HCT116 (cell line): ENCODE results near the gene DENND10. TPM values are rescaled to one million over a fixed set of nuclear protein-coding genes. Genes with fewer than 3 reads are reported as not detected.

Source experiments
- ATAC-seq: fragments of 200-7000 bp; cut with Tn5 transposase; 2 replicates; pipeline ENCODE4 v1.9.1; 2020; ENCODE audit warnings: mild to moderate bottlenecking, moderate library complexity
- BruUV-seq: library from RNA; stranded (reverse); fragments of 400-500 nt; replicated peaks from 2 replicates; lab custom pipeline; 2021; lab: Mats Ljungman, UMichigan
- CTCF ChIA-PET: fragments of 300-600 bp; sonication (Branson Sonifier 250); formaldehyde crosslinking; loops from one replicate; lab custom pipeline; 2021; ENCODE audit warnings: antibody characterized with exemption; lab: Charles Lee
- POLR2A ChIA-PET: fragments of 300-600, 350-600 bp; sonication (Branson Sonifier 250); formaldehyde crosslinking; loops from one replicate; lab custom pipeline; 2021; ENCODE audit warnings: antibody characterized with exemption; lab: Charles Lee
- RAD21 ChIA-PET, 2 experiments: fragments of 300-600 bp; sonication (Branson Sonifier 250); formaldehyde crosslinking; loops; one replicate each; lab custom pipeline; 2023; ENCODE audit warnings: low total read pairs in 2 of 2; ENCODE audit not compliant: uncharacterized antibody in 2 of 2, unreplicated experiment in 2 of 2, low non-redundant PET in 1 of 2; lab: Charles Lee
- DNase-seq: peaks from one replicate; pipeline ENCODE4 v3.0.0-alpha.2; 2010; ENCODE audit warnings: low read depth, low spot score
- H2AFZ ChIP-seq: fragments of 200-600 bp; shearing (Covaris generic), sonication (generic); 2 replicates; pipeline ENCODE4 v1.6.1; 2017; ENCODE audit warnings: low read depth, mixed run types, mixed read lengths, antibody characterized with exemption, low read length; ENCODE audit not compliant: poor library complexity, severe bottlenecking
- H3K27ac ChIP-seq: 2 replicates; pipeline ENCODE4 v1.5.1; 2012; ENCODE audit warnings: low read depth, low read length
- H3K27me3 ChIP-seq: fragments of 200-600 bp; sonication (generic); 2 replicates; pipeline ENCODE4 v1.6.1; 2016; ENCODE audit warnings: mixed run types, low read length, mixed read lengths; ENCODE audit not compliant: insufficient read depth
- H3K36me3 ChIP-seq, 2 experiments: fragments of 200-500 bp in 1 of 2; fragments of 200-600 bp in 1 of 2; sonication (Bioruptor generic) in 1 of 2; sonication (generic) in 1 of 2; 2 replicates each; pipeline versions ENCODE4 v1.5.1 to v1.6.1; 2014 to 2016; ENCODE audit warnings: low read length in 2 of 2, inconsistent platforms in 1 of 2, mixed read lengths in 1 of 2, mixed run types in 1 of 2; ENCODE audit not compliant: insufficient read depth in 2 of 2, control insufficient read depth in 1 of 2
- H3K4me1 ChIP-seq, 2 experiments: fragments of 200-600 bp in 1 of 2; sonication (generic) in 1 of 2; 2 replicates each; pipeline versions ENCODE4 v1.5.1 to v1.6.1; 2012 to 2017; ENCODE audit warnings: low read length in 2 of 2, inconsistent platforms in 1 of 2, mild to moderate bottlenecking in 1 of 2, mixed read lengths in 1 of 2, mixed run types in 1 of 2, moderate library complexity in 1 of 2; ENCODE audit not compliant: insufficient read depth in 2 of 2, control insufficient read depth in 1 of 2
- H3K4me2 ChIP-seq: fragments of 200-600 bp; sonication (generic); 2 replicates; pipeline ENCODE4 v1.6.1; 2017; ENCODE audit warnings: mixed run types, low read length, mixed read lengths
- H3K4me3 ChIP-seq, 2 experiments: fragments of 200-600 bp in 1 of 2; sonication (generic) in 1 of 2; replicated peaks in 1 of 2; 2 replicates each; pipeline ENCODE4 v1.5.1; 2011 to 2016; ENCODE audit warnings: low read length in 2 of 2, control low read depth in 1 of 2, low read depth in 1 of 2, mild to moderate bottlenecking in 1 of 2, mixed read lengths in 1 of 2, mixed run types in 1 of 2
- H3K79me2 ChIP-seq: fragments of 200-600 bp; sonication (generic); 2 replicates; pipeline ENCODE4 v1.6.1; 2017; ENCODE audit warnings: mild to moderate bottlenecking, mixed run types, low read length, moderate library complexity, mixed read lengths; ENCODE audit not compliant: insufficient read depth
- H3K9ac ChIP-seq: fragments of 200-600 bp; sonication (generic); 2 replicates; pipeline ENCODE4 v1.6.1; 2016; ENCODE audit warnings: low read length, mixed read lengths
- H3K9me2 ChIP-seq: fragments of 200-600 bp; sonication (generic), shearing (Covaris generic); 2 replicates; pipeline ENCODE4 v1.6.1; 2017; ENCODE audit warnings: mixed run types, mild to moderate bottlenecking, moderate library complexity; ENCODE audit not compliant: insufficient read depth
- H3K9me3 ChIP-seq, 2 experiments: fragments of 200-500 bp in 1 of 2; fragments of 200-600 bp in 1 of 2; sonication (Bioruptor generic) in 1 of 2; sonication (generic) in 1 of 2; 2 replicates each; pipeline ENCODE4 v1.6.1; 2014 to 2017; ENCODE audit warnings: low read length in 2 of 2, mixed read lengths in 2 of 2, inconsistent platforms in 1 of 2, low read depth in 1 of 2, mild to moderate bottlenecking in 1 of 2, mixed run types in 1 of 2, moderate library complexity in 1 of 2; ENCODE audit not compliant: control insufficient read depth in 1 of 2, insufficient read depth in 1 of 2
- H4K20me1 ChIP-seq: fragments of 200-600 bp; sonication (generic), shearing (Covaris generic); 2 replicates; pipeline ENCODE4 v1.6.1; 2017; ENCODE audit warnings: mixed run types, mild to moderate bottlenecking, moderate library complexity; ENCODE audit not compliant: insufficient read depth
- JUND ChIP-seq: IDR thresholded peaks from 2 replicates; pipeline ENCODE4 v1.6.1; 2012
- MAX ChIP-seq: IDR thresholded peaks from 2 replicates; pipeline ENCODE4 v1.6.1; 2012
- POLR2AphosphoS5 ChIP-seq: IDR thresholded peaks from 2 replicates; pipeline ENCODE4 v1.6.1; 2011; ENCODE audit warnings: mild to moderate bottlenecking, low read depth, low read length, moderate library complexity
- SRF ChIP-seq: IDR thresholded peaks from 2 replicates; pipeline ENCODE4 v1.6.1; 2012; ENCODE audit warnings: low read depth
- ZNF274 ChIP-seq: fragments of 200-500 bp; sonication (Bioruptor generic); IDR thresholded peaks from 2 replicates; pipeline ENCODE4 v1.6.1; 2014; ENCODE audit warnings: mild to moderate bottlenecking, low read depth, low read length, inconsistent platforms
- intact Hi-C: fragments of 100-400 bp; cut with micrococcal nuclease; formaldehyde crosslinking; loops from 2 replicates; pipeline ENCODE4 v1.10.0; 2022
- total RNA-seq: library from RNA; stranded (reverse); gene quantifications from one replicate; pipeline ENCODE4 v1.2.1, GENCODE V29; 2021; ENCODE audit not compliant: unreplicated experiment

Gene DENND10
- total RNA-seq, 1 experiment from 2014 or later: 47.5 TPM

DNA sequence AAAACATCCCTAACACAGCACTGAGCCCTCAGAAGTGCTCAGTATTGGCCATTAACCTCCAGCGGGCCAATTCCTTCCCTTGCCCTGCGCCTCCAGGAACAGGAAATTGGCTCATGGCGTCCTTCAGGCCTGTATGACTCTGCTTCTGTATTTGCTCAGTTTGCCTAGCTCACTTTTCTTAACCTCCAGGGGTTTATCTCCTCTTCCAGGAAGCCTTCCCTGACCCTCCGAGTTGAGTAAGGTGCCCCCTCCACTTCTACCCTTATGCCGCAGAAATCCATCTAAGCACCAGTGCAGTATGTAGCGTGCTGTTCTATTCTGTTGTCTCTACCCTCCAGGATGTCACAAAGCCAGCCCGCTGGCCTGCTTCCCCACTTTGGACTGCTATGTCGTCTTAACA lies 62.7 kb downstream of the DENND10 start:
- Histone ChIP-seq H3K27ac (peak overlapping the region; percentile 81), H2AFZ (no peak overlapping the region), H3K27me3 (no peaks in the 10 kb centered on the region), H3K4me3 (no peak overlapping the region), H3K9me2 (no peaks in the 10 kb centered on the region), H3K9me3 (no peaks in the 10 kb centered on the region), H3K9ac (peak overlapping the region; percentile 95), H4K20me1 (no peaks in the 10 kb centered on the region), H3K4me2 (peak overlapping the region; percentile 94), H3K36me3 (peaks cover 28 to 61% of the 10 kb centered on the region in 2 experiments; a peak in 3 of 4 replicates), H3K79me2 (peaks cover 24% of the 10 kb centered on the region), H3K4me1 (peaks cover 10 to 24% of the 10 kb centered on the region in 2 experiments)
- TF ChIP-seq JUND: 0 out of 2 replicates have a peak, but pooled peaks have one; percentile 4
- no peak for TF ChIP-seq ZNF274
- DNase-seq: no peak
- no peak for ATAC-seq
- CTCF ChIA-PET: no interaction called here
- RAD21 ChIA-PET: no interaction called here
- no TSS peak for BruUV-seq
- POLR2A ChIA-PET: no interaction called here
- intact Hi-C loops: no loop called here

- no peak overlapping the region for H3K27ac ChIP-seq
- ATAC-seq: no peak
- POLR2A ChIA-PET: no interaction called here
- RAD21 ChIA-PET: no interaction called here
- peaks cover 22% of the 10 kb centered on the region for H3K79me2 ChIP-seq
- peaks cover 32 to 59% of the 10 kb centered on the region in 2 experiments; a peak in 3 of 4 replicates for H3K36me3 ChIP-seq
- H4K20me1 ChIP-seq: no peaks in the 10 kb centered on the region
- no peak for TF ChIP-seq POLR2AphosphoS5
- TF ChIP-seq SRF: no peak
- TF ChIP-seq MAX: no peak
- 0 out of 2 replicates have a peak, but pooled peaks have one; percentile 5 for TF ChIP-seq JUND
- H3K4me2 ChIP-seq: no peak overlapping the region
- no peak overlapping the region for H3K9ac ChIP-seq
- BruUV-seq: no TSS peak
- peaks cover 10 to 24% of the 10 kb centered on the region in 2 experiments for H3K4me1 ChIP-seq
- H2AFZ ChIP-seq: no peak overlapping the region
- CTCF ChIA-PET: no interaction called here
- intact Hi-C loops: no loop called here
- H3K27me3 ChIP-seq: no peaks in the 10 kb centered on the region
- H3K9me2 ChIP-seq: no peaks in the 10 kb centered on the region
- DNase-seq: no peak
- no peaks in the 10 kb centered on the region for H3K9me3 ChIP-seq
- H3K4me3 ChIP-seq: no peak overlapping the region
These were observed 63.1 kb downstream of the DENND10 start for GRCh38 chr10:119167041-119167440.
